ENCODE results near the gene PPP1R9B. TPM values are rescaled to one million over a fixed set of nuclear protein-coding genes. Genes with fewer than 3 reads are reported as not detected.

PPP1R9B gene
- total and polyA plus RNA-seq, 4 donors: 0.90 to 26.1 (median 7.1) TPM

DNA sequence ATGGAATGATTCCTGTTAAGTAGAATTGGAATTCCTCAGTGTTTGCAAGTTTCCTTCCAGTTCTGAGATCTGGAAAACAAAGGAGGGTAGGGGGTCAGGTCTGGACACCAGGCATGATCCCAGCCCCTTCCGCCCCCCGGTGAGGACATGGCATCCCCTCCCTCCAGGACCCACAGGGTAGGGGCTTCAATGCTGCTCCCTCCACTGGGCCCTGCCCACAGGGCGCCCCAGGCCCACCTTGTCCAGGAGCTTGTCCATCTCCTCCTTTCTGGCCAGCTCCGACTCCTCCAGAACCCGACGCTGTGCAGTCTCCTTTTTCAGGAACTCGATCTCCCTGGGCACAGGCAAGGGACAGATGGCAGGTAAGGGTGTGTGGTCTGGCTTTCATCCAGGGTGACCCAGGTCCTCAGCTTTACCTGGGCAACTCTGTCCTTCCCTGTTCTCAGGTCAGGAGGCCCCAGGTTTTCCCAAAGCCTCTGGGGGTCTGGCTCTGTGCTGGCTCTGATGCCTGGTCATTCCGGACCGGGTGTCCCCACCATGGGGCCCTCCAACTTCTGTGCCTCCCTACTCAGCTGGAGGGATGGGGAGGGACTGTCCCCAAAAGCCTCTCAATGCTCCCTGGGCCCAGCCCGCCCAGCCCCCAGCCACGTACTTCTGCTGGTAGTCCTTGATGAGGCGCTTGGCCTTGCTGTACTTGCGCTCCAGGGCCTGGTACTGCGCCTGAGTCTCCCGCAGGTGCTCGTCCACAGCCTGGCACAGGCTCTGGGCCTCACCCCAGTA, 15.0 kb downstream of the PPP1R9B start:
- WGBS: 92% methylated on average over 16 of the region's 16 CpGs
- DNase-seq (ENCODE audit: low spot score): no peak

DNA sequence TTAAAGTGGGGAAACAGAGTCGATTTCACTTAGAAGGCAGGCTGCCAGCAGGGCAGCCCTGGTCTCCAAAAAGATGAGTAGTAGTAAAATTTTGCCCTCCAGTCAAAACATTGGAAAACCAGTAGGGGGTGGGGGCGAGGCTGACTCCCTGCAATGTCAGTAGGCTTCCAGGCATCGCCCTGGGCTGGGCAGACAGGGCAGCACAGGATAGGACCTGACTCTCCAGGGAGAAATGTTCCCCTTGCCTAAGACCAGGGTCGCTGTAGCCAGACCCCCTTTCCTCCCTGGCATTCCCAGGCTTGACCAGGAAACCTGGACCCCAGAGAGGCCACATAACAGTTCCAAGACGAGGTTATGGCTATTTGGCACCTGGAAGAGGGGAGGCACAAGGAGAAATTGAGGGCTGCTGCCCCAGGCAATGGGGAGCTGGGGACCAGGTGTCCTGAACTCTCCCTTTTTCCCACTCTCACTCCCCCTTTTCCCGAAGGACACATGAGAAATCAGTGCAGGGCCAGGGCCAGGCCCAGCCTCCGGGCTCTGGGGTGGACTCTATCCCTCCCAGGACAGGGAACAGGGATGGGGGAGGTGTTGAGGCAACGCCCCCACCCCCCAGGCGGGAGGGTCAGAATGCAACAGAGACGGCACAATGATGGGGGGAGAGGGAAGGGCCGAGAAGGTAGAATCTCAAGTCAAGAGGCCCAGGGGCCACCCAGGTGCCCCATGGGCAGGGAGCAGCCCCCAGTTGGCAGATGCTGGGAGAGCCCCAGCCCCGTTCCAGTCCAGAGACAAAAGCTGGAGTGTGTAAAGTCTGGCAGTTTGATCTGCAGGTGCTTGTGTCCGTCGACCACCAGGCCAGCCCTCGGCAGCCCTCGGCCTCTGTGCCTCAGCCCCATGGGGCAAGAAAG, 16.0 kb downstream of the PPP1R9B start:
- Histone ChIP-seq H3K9ac (ENCODE audit: low read depth in 1 of 2, low read length in 2 of 2) (no peak overlapping the region), H3K4me3 (ENCODE audit: low read depth in 1 of 3, low read length in 3 of 3) (no peak overlapping the region), H3K4me1 (ENCODE audit: control insufficient read depth in 4 of 4, insufficient read depth in 4 of 4, low read length in 3 of 4) (peaks cover 0 to 5% (median 3%) of the 10 kb centered on the region in 4 donors), H3K9me3 (ENCODE audit: control insufficient read depth in 4 of 4, low read length in 3 of 4) (no peaks in the 10 kb centered on the region), H3K27me3 (ENCODE audit: control insufficient read depth in 4 of 4, insufficient read depth in 4 of 4, low read length in 3 of 4) (no peaks in the 10 kb centered on the region), H3K27ac (ENCODE audit: low read depth in 1 of 2, low read length in 2 of 2) (no peak overlapping the region), H3K36me3 (ENCODE audit: control insufficient read depth in 4 of 4, insufficient read depth in 3 of 4, low read depth in 1 of 4, low read length in 3 of 4) (peaks cover 8 to 31% (median 18%) of the 10 kb centered on the region in 4 donors)
- DNase-seq (ENCODE audit: low spot score): no peak
- TF ChIP-seq HNF4A (conservative IDR thresholded peaks at IDR 0.05) (no peak), RAD21 (IDR thresholded peaks at IDR 0.05) (no peak), HNF4G (IDR thresholded peaks at IDR 0.05) (no peak), NR2F2 (IDR thresholded peaks at IDR 0.05) (no peak), EGR1 (IDR thresholded peaks at IDR 0.05; ENCODE audit: low read depth in 2 of 2) (no peak), FOXA2 (IDR thresholded peaks at IDR 0.05) (no peak), SP1 (IDR thresholded peaks at IDR 0.05) (no peak), JUND (IDR thresholded peaks at IDR 0.05) (no peak), RXRA (IDR thresholded peaks at IDR 0.05) (no peak), TAF1 (conservative IDR thresholded peaks at IDR 0.05) (no peak), REST (IDR thresholded peaks at IDR 0.05) (no peak)
- TF ChIP-seq, protein P1, sequence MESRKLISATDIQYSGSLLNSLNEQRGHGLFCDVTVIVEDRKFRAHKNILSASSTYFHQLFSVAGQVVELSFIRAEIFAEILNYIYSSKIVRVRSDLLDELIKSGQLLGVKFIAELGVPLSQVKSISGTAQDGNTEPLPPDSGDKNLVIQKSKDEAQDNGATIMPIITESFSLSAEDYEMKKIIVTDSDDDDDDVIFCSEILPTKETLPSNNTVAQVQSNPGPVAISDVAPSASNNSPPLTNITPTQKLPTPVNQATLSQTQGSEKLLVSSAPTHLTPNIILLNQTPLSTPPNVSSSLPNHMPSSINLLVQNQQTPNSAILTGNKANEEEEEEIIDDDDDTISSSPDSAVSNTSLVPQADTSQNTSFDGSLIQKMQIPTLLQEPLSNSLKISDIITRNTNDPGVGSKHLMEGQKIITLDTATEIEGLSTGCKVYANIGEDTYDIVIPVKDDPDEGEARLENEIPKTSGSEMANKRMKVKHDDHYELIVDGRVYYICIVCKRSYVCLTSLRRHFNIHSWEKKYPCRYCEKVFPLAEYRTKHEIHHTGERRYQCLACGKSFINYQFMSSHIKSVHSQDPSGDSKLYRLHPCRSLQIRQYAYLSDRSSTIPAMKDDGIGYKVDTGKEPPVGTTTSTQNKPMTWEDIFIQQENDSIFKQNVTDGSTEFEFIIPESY (IDR thresholded peaks at IDR 0.05): no peak
- TF ChIP-seq, protein P2, sequence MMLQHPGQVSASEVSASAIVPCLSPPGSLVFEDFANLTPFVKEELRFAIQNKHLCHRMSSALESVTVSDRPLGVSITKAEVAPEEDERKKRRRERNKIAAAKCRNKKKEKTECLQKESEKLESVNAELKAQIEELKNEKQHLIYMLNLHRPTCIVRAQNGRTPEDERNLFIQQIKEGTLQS (IDR thresholded peaks at IDR 0.05): no peak
- TF ChIP-seq, protein P3, sequence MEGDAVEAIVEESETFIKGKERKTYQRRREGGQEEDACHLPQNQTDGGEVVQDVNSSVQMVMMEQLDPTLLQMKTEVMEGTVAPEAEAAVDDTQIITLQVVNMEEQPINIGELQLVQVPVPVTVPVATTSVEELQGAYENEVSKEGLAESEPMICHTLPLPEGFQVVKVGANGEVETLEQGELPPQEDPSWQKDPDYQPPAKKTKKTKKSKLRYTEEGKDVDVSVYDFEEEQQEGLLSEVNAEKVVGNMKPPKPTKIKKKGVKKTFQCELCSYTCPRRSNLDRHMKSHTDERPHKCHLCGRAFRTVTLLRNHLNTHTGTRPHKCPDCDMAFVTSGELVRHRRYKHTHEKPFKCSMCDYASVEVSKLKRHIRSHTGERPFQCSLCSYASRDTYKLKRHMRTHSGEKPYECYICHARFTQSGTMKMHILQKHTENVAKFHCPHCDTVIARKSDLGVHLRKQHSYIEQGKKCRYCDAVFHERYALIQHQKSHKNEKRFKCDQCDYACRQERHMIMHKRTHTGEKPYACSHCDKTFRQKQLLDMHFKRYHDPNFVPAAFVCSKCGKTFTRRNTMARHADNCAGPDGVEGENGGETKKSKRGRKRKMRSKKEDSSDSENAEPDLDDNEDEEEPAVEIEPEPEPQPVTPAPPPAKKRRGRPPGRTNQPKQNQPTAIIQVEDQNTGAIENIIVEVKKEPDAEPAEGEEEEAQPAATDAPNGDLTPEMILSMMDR (IDR thresholded peaks at IDR 0.05; ENCODE audit: low read depth, low read length, missing input control): no peak
- WGBS: 87% methylated on average over 16 of the region's 16 CpGs

More for the DNA sequence above, 15.0 kb downstream of the PPP1R9B start:
- H3K36me3 ChIP-seq (ENCODE audit: control insufficient read depth in 4 of 4, insufficient read depth in 3 of 4, low read depth in 1 of 4, low read length in 3 of 4): peaks cover 8 to 35% (median 20%) of the 10 kb centered on the region in 4 donors
- TF ChIP-seq SP1 (IDR thresholded peaks at IDR 0.05) (no peak), YY1 (IDR thresholded peaks at IDR 0.05) (no peak)
- peaks cover 0 to 10% (median 3%) of the 10 kb centered on the region in 4 donors for H3K4me1 ChIP-seq (ENCODE audit: control insufficient read depth in 4 of 4, insufficient read depth in 4 of 4, low read length in 3 of 4)
- H3K4me3 ChIP-seq (ENCODE audit: low read depth in 1 of 3, low read length in 3 of 3): no peak overlapping the region
- H3K27ac ChIP-seq (ENCODE audit: low read depth in 1 of 2, low read length in 2 of 2): no peak overlapping the region
- no peak overlapping the region for H3K9ac ChIP-seq (ENCODE audit: low read depth in 1 of 2, low read length in 2 of 2)
- no peaks in the 10 kb centered on the region for H3K9me3 ChIP-seq (ENCODE audit: control insufficient read depth in 4 of 4, low read length in 3 of 4)
- H3K27me3 ChIP-seq (ENCODE audit: control insufficient read depth in 4 of 4, insufficient read depth in 4 of 4, low read length in 3 of 4): no peaks in the 10 kb centered on the region

All from liver (tissue), 9 donors.